Chondrocyte (in vitro differentiated cells): ENCODE data around the gene KCNK3. TPM values are rescaled to one million over a fixed set of nuclear protein-coding genes. Genes with fewer than 3 reads are reported as not detected.
A peak's percentile ranks its signal among the peaks of the same experiment; 100 is the strongest.

Experiments used
- DNase-seq: peaks from one replicate; pipeline ENCODE4 v3.0.0; 2021; ENCODE audit warnings: mixed read lengths, low spot score
- H3K27ac Mint-ChIP-seq: one replicate; pipeline ENCODE4 v1.8.0; 2021; ENCODE audit warnings: mild to moderate bottlenecking, moderate library complexity, mixed read lengths; ENCODE audit not compliant: unreplicated experiment
- H3K27me3 Mint-ChIP-seq: 2 replicates; pipeline ENCODE4 v1.8.0; 2021; ENCODE audit warnings: low read depth, mixed read lengths
- H3K36me3 Mint-ChIP-seq: 2 replicates; pipeline ENCODE4 v1.8.0; 2021; ENCODE audit warnings: low read depth, mixed read lengths
- H3K4me1 Mint-ChIP-seq: 2 replicates; pipeline ENCODE4 v1.8.0; 2021; ENCODE audit warnings: low read depth, mild to moderate bottlenecking, mixed read lengths
- H3K4me3 Mint-ChIP-seq: one replicate; pipeline ENCODE4 v1.8.0; 2021; ENCODE audit warnings: mild to moderate bottlenecking, moderate library complexity, mixed read lengths; ENCODE audit not compliant: unreplicated experiment
- H3K9me3 Mint-ChIP-seq: 2 replicates; pipeline ENCODE4 v1.8.0; 2021; ENCODE audit warnings: low read depth, mixed read lengths
- total RNA-seq: library from RNA; stranded (reverse); gene quantifications from 3 replicates; pipeline ENCODE4 v1.2.1, GENCODE V29; 2021
- TF ChIP-seq, protein P1 (sequence below): fragments of 200-600 bp; sonication (generic); IDR thresholded peaks from 2 replicates; pipeline ENCODE4 v1.5.0; 2021; ENCODE audit warnings: antibody characterized with exemption, mild to moderate bottlenecking, moderate library complexity

Gene KCNK3
- total RNA-seq, 1 donor from 2014 or later, result 2.9 TPM

DNA sequence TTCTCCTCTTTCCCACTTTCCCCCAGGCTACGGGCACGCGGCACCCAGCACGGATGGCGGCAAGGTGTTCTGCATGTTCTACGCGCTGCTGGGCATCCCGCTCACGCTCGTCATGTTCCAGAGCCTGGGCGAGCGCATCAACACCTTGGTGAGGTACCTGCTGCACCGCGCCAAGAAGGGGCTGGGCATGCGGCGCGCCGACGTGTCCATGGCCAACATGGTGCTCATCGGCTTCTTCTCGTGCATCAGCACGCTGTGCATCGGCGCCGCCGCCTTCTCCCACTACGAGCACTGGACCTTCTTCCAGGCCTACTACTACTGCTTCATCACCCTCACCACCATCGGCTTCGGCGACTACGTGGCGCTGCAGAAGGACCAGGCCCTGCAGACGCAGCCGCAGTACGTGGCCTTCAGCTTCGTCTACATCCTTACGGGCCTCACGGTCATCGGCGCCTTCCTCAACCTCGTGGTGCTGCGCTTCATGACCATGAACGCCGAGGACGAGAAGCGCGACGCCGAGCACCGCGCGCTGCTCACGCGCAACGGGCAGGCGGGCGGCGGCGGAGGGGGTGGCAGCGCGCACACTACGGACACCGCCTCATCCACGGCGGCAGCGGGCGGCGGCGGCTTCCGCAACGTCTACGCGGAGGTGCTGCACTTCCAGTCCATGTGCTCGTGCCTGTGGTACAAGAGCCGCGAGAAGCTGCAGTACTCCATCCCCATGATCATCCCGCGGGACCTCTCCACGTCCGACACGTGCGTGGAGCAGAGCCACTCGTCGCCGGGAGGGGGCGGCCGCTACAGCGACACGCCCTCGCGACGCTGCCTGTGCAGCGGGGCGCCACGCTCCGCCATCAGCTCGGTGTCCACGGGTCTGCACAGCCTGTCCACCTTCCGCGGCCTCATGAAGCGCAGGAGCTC is 35.4 kb downstream of the KCNK3 start:
- Mint-ChIP-seq H3K4me1 (peaks cover 23% of the 10 kb centered on the region), H3K27ac (no peak overlapping the region), H3K4me3 (no peak overlapping the region), H3K27me3 (no peaks in the 10 kb centered on the region), H3K9me3 (no peaks in the 10 kb centered on the region), H3K36me3 (no peaks in the 10 kb centered on the region)
- TF ChIP-seq, protein P1, sequence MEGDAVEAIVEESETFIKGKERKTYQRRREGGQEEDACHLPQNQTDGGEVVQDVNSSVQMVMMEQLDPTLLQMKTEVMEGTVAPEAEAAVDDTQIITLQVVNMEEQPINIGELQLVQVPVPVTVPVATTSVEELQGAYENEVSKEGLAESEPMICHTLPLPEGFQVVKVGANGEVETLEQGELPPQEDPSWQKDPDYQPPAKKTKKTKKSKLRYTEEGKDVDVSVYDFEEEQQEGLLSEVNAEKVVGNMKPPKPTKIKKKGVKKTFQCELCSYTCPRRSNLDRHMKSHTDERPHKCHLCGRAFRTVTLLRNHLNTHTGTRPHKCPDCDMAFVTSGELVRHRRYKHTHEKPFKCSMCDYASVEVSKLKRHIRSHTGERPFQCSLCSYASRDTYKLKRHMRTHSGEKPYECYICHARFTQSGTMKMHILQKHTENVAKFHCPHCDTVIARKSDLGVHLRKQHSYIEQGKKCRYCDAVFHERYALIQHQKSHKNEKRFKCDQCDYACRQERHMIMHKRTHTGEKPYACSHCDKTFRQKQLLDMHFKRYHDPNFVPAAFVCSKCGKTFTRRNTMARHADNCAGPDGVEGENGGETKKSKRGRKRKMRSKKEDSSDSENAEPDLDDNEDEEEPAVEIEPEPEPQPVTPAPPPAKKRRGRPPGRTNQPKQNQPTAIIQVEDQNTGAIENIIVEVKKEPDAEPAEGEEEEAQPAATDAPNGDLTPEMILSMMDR, result no peak
- peak; percentile 93 for DNase-seq

DNA sequence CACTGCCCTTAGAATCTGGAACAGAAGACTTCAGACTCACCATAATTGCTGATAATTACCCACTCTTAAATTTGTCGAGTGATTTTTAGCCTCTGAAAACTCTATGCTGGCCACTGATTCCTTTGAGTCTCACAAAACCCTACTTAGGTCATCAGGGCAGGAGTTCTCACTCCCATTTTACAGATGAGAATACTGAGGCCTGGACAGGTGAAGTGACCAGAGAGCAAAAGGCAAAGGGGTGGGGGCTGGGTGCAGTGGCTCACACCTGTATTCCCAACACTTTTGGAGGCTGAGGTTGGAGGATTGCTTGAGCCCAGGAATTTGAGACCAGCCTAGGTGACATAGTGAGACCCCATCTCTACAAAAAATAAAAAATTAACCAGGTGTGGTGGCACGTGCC is 36.8 kb downstream of the KCNK3 start:
- no peak for DNase-seq
- no peak overlapping the region for H3K27ac Mint-ChIP-seq
- H3K4me1 Mint-ChIP-seq, result peaks cover 12% of the 10 kb centered on the region
- no peaks in the 10 kb centered on the region for H3K36me3 Mint-ChIP-seq
- no peaks in the 10 kb centered on the region for H3K9me3 Mint-ChIP-seq
- TF ChIP-seq, protein P1, result no peak
- peaks cover 1% of the 10 kb centered on the region for H3K27me3 Mint-ChIP-seq
- no peak overlapping the region for H3K4me3 Mint-ChIP-seq

DNA sequence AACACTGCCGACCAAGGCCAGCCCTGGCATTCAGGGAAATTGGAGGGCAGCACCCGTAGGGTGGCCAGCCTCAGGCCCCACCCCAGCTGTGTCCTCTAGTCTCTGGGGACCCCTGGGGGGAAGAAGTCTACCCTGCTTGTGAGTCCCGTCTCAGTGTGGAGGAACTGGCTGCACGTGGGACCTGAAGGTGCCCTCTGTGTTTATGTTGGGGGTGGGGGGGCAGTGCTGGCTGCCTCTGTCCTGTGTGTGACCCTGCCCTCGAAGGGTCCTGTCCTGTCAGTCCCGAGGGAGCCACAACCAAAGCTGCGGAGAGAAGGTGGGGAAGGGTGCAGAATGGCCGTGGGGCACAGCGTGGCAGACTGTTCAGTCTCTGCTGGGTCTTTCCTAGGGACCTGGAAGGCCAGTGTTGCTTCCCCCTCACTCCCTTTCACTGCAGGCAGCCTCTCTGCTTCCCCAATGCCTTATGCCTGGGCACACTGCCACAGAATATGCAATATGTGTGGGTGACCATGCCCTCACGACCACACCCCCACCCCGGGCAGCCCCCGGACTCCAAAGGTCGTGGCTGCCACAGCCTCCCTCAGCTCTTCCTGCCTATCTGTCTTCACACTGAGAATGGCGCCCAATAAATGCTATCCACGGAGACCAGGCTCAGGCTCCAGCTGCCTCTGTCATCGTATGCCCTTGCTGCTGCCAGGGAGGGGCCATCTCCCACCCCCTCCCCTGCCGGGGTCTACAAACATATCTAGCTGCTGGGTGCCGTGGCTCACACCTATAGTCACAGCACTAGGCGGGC is 38.2 kb downstream of the KCNK3 start:
- TF ChIP-seq, protein P1, result no peak
- no peaks in the 10 kb centered on the region for H3K36me3 Mint-ChIP-seq
- H3K4me3 Mint-ChIP-seq, result no peak overlapping the region
- no peak overlapping the region for H3K27ac Mint-ChIP-seq
- peak; percentile 59 for DNase-seq
- H3K4me1 Mint-ChIP-seq, result peaks cover 6% of the 10 kb centered on the region
- peaks cover 1% of the 10 kb centered on the region for H3K27me3 Mint-ChIP-seq
- H3K9me3 Mint-ChIP-seq, result no peaks in the 10 kb centered on the region

DNA sequence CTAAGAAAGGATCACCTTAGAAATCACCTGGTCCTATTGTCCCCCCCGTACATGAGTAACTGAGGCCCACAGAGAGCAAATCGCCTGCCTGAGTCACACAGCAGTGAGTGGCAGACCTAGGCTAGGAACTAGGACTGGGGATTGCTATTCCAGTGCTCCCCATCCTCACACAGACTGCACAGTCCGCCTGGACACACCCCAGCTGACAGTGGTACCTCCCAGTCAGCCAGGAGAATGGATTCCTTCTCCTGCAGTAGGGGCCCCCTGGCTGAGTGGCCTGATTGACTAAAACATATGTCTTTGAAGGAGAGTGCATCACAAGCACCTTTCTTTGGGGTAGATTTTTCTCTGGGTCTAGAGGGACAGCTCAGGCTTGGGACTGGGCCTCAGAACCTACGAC is 39.2 kb downstream of the KCNK3 start:
- Mint-ChIP-seq H3K27ac (no peak overlapping the region), H3K9me3 (no peaks in the 10 kb centered on the region), H3K4me1 (peaks cover 6% of the 10 kb centered on the region), H3K4me3 (no peak overlapping the region), H3K36me3 (no peaks in the 10 kb centered on the region), H3K27me3 (peaks cover 1% of the 10 kb centered on the region)
- no peak for DNase-seq
- TF ChIP-seq, protein P1, result no peak

DNA sequence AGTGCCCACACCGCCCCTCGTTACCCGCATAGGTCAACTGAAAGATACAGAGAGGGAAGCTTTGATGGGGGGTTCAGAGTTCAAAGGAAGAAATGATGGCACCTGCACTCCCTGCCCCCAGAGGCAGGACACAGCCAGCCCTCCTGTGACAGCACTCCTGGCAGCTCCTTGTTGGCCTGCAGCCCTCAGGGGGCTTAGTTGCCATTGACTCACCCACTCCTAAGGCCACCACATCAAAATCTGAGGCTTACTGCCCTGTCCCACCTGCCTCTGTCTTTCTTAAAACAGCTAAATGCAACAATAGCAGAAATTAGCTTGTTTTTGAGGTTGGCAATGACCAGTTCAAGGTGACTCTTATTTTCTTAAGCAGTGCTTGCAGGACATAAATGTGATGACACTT is 39.9 kb downstream of the KCNK3 start:
- TF ChIP-seq, protein P1, result no peak
- H3K36me3 Mint-ChIP-seq, result no peaks in the 10 kb centered on the region
- H3K4me3 Mint-ChIP-seq, result no peak overlapping the region
- peaks cover 6% of the 10 kb centered on the region for H3K4me1 Mint-ChIP-seq
- peaks cover 3% of the 10 kb centered on the region for H3K27me3 Mint-ChIP-seq
- H3K9me3 Mint-ChIP-seq, result no peaks in the 10 kb centered on the region
- DNase-seq, result peak; percentile 66
- H3K27ac Mint-ChIP-seq, result no peak overlapping the region
